Thyroid gland (tissue), 4 donors: ENCODE results near the gene HLA-DRB1.

Experiments used
- POLR2A ChIP-seq, 2 donors: fragments of 450-650 bp; IDR thresholded peaks; one replicate each; pipeline ENCODE4 v1.6.1; 2017; ENCODE audit warnings: antibody characterized with exemption in 2 of 2, mild to moderate bottlenecking in 2 of 2, moderate library complexity in 1 of 2
- TF ChIP-seq, protein P1 (sequence below), 6 experiments: fragments of 200-600 bp in 3 of 6; fragments of 450-650 bp in 3 of 6; sonication (generic) in 3 of 6; IDR thresholded peaks; one replicate each; pipeline ENCODE4 v1.5.1; 2016 to 2019; ENCODE audit warnings: antibody characterized with exemption in 6 of 6, mild to moderate bottlenecking in 2 of 6, inconsistent platforms in 1 of 6, moderate library complexity in 1 of 6

DNA sequence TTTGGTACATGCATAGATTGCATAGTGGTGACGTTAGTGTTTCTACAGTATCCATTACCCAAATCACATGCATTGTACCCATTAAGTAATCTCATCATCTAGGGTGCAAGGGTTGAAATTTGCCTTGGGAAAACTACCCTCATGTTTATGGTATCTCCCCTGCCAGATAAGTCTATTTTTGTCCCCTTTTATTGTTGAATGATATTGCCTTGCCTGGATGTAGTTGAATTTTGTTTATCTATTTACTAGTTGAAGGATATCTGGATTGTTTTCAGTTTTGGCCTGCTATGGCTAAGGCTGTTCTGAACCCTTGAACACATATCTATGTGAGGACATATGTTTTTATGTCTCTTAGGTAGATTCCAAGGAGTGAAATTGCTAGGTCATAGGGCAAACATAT, 13.4 kb downstream of the HLA-DRB1 start:
- TF ChIP-seq, protein P1, sequence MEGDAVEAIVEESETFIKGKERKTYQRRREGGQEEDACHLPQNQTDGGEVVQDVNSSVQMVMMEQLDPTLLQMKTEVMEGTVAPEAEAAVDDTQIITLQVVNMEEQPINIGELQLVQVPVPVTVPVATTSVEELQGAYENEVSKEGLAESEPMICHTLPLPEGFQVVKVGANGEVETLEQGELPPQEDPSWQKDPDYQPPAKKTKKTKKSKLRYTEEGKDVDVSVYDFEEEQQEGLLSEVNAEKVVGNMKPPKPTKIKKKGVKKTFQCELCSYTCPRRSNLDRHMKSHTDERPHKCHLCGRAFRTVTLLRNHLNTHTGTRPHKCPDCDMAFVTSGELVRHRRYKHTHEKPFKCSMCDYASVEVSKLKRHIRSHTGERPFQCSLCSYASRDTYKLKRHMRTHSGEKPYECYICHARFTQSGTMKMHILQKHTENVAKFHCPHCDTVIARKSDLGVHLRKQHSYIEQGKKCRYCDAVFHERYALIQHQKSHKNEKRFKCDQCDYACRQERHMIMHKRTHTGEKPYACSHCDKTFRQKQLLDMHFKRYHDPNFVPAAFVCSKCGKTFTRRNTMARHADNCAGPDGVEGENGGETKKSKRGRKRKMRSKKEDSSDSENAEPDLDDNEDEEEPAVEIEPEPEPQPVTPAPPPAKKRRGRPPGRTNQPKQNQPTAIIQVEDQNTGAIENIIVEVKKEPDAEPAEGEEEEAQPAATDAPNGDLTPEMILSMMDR (IDR thresholded peaks at IDR 0.05) = no peak
- TF ChIP-seq POLR2A (IDR thresholded peaks at IDR 0.05) = no peak
